WTC11 (cell line): Measurements from ENCODE around the gene JADE2. TPM values are rescaled to one million over a fixed set of nuclear protein-coding genes. Genes with fewer than 3 reads are reported as not detected.

Experiments used
- ATAC-seq: fragments of 200-7000 bp; cut with Tn5 transposase; 2 replicates; pipeline ENCODE4 v1.10.0; 2021; ENCODE audit warnings: mild to moderate bottlenecking, moderate library complexity
- CTCF ChIA-PET: fragments of 300-600 bp; sonication (Branson Sonifier 250); formaldehyde crosslinking; loops from one replicate; lab custom pipeline; 2021; ENCODE audit warnings: antibody characterized with exemption; lab: Charles Lee
- POLR2A ChIA-PET: fragments of 350-600 bp; sonication (Branson Sonifier 250); formaldehyde crosslinking; loops from one replicate; lab custom pipeline; 2021; ENCODE audit warnings: antibody characterized with exemption; lab: Charles Lee
- DNase-seq: peaks from one replicate; pipeline ENCODE4 v3.0.0; 2021; ENCODE audit warnings: low spot score
- H3K27ac Mint-ChIP-seq: 2 replicates; pipeline ENCODE4 v1.8.0; 2021; ENCODE audit warnings: mixed read lengths
- H3K27me3 Mint-ChIP-seq: 2 replicates; pipeline ENCODE4 v1.8.0; 2021; ENCODE audit warnings: low read depth, mild to moderate bottlenecking, moderate library complexity, mixed read lengths
- H3K36me3 Mint-ChIP-seq: 2 replicates; pipeline ENCODE4 v1.8.0; 2021; ENCODE audit warnings: mixed read lengths
- H3K4me1 Mint-ChIP-seq: 2 replicates; pipeline ENCODE4 v1.8.0; 2022; ENCODE audit warnings: mixed read lengths
- H3K4me3 Mint-ChIP-seq: 2 replicates; pipeline ENCODE4 v1.8.0; 2021; ENCODE audit warnings: mild to moderate bottlenecking, moderate library complexity, mixed read lengths
- H3K9me3 Mint-ChIP-seq: 2 replicates; pipeline ENCODE4 v1.8.0; 2021; ENCODE audit warnings: mixed read lengths
- ATF6 ChIP-seq: sonication (generic); formaldehyde crosslinking; IDR thresholded peaks from 2 replicates; pipeline ENCODE4 v1.8.1; 2023; ENCODE audit warnings: mild to moderate bottlenecking, missing genetic modification reagents
- CTCF ChIP-seq: fragments of 200-600 bp; IDR thresholded peaks from 2 replicates; pipeline ENCODE4 v1.8.0; 2022; ENCODE audit warnings: antibody characterized with exemption
- EMX1 ChIP-seq: fragments of 250-450 bp; sonication (Bioruptor Pico); IDR thresholded peaks from 2 replicates; pipeline ENCODE4 v1.8.0; 2021; ENCODE audit warnings: mild to moderate bottlenecking
- ETV6 ChIP-seq: sonication (generic); formaldehyde crosslinking; IDR thresholded peaks from 2 replicates; pipeline ENCODE4 v1.8.1; 2022; ENCODE audit warnings: mild to moderate bottlenecking, missing genetic modification reagents
- FOXP1 ChIP-seq: sonication (generic); formaldehyde crosslinking; IDR thresholded peaks from 2 replicates; pipeline ENCODE4 v1.8.0; 2022; ENCODE audit warnings: missing genetic modification reagents, mild to moderate bottlenecking, moderate library complexity, borderline replicate concordance
- FOXP4 ChIP-seq: sonication (generic); formaldehyde crosslinking; IDR thresholded peaks from 2 replicates; pipeline ENCODE4 v1.8.0; 2022; ENCODE audit warnings: mild to moderate bottlenecking, missing genetic modification reagents
- HMGXB4 ChIP-seq: sonication (generic); formaldehyde crosslinking; IDR thresholded peaks from 2 replicates; pipeline ENCODE4 v1.8.1; 2023; ENCODE audit warnings: mild to moderate bottlenecking, moderate library complexity, missing genetic modification reagents
- IRF2 ChIP-seq: sonication (generic); formaldehyde crosslinking; IDR thresholded peaks from 2 replicates; pipeline ENCODE4 v1.8.0; 2022; ENCODE audit warnings: low read depth, missing genetic modification reagents, borderline replicate concordance
- NFYB ChIP-seq: sonication (generic); formaldehyde crosslinking; conservative IDR thresholded peaks from 2 replicates; pipeline ENCODE4 v1.8.0; 2022; ENCODE audit warnings: low read depth, missing genetic modification reagents
- PRDM15 ChIP-seq: sonication (generic); formaldehyde crosslinking; IDR thresholded peaks from 2 replicates; pipeline ENCODE4 v1.8.0; 2022; ENCODE audit warnings: missing genetic modification reagents
- SMAD4 ChIP-seq: sonication (generic); formaldehyde crosslinking; IDR thresholded peaks from 2 replicates; pipeline ENCODE4 v1.8.0; 2022; ENCODE audit warnings: mild to moderate bottlenecking, missing genetic modification reagents
- STAT6 ChIP-seq: sonication (generic); formaldehyde crosslinking; conservative IDR thresholded peaks from 2 replicates; pipeline ENCODE4 v1.8.1; 2023; ENCODE audit warnings: mild to moderate bottlenecking, low read depth, missing genetic modification reagents, moderate library complexity
- ZNF396 ChIP-seq: fragments of 250-450 bp; sonication (Bioruptor Pico); IDR thresholded peaks from 2 replicates; pipeline ENCODE4 v1.8.0; 2021; ENCODE audit warnings: mild to moderate bottlenecking, moderate library complexity, borderline replicate concordance
- ZNF416 ChIP-seq: fragments of 250-450 bp; sonication (Bioruptor Pico); IDR thresholded peaks from 2 replicates; pipeline ENCODE4 v1.9.0; 2021; ENCODE audit warnings: mild to moderate bottlenecking, inconsistent platforms
- ZSCAN18 ChIP-seq: fragments of 250-450 bp; sonication (Bioruptor Pico); IDR thresholded peaks from 2 replicates; pipeline ENCODE4 v2.1.2; 2022; ENCODE audit warnings: mild to moderate bottlenecking, moderate library complexity
- total RNA-seq: library from RNA; stranded (reverse); gene quantifications from 3 replicates; pipeline ENCODE4 v1.2.3, GENCODE V29; 2021

Gene JADE2
- total RNA-seq, 1 experiment from 2014 or later = 40.8 TPM

- Mint-ChIP-seq H3K27ac (peak overlapping the region; percentile 28; the same call in 1 of the 2 replicates), H3K4me3 (no peak overlapping the region), H3K27me3 (no peaks in the 10 kb centered on the region), H3K36me3 (no peaks in the 10 kb centered on the region), H3K4me1 (peaks cover 61% of the 10 kb centered on the region), H3K9me3 (no peaks in the 10 kb centered on the region)
- no peak for ATAC-seq
- POLR2A ChIA-PET = interaction anchor here (0.9 to 2.2 kb wide), 6 partner anchors 16 to 282 kb away, joined by 3 to 17 read pairs (median 3); partner anchors contain the start of genes JADE2 and PPP2CA
- TF ChIP-seq ZNF416 (CRISPR knock-in tag) (no peak), FOXP4 (CRISPR knock-in tag) (no peak), NFYB (no peak), HMGXB4 (CRISPR knock-in tag) (no peak), ATF6 (CRISPR knock-in tag) (no peak), EMX1 (CRISPR knock-in tag) (no peak), IRF2 (no peak), SMAD4 (CRISPR knock-in tag) (no peak), STAT6 (CRISPR knock-in tag) (no peak), CTCF (no peak), ZSCAN18 (CRISPR knock-in tag) (no peak), ZNF396 (CRISPR knock-in tag) (no peak), PRDM15 (CRISPR knock-in tag) (no peak), FOXP1 (no peak), ETV6 (CRISPR knock-in tag) (no peak)
- CTCF ChIA-PET = interaction anchor here (0.9 to 2.1 kb wide), 3 partner anchors 20 to 96 kb away, joined by 3 to 20 read pairs (median 4); no protein-coding TSS in a partner anchor
- no peak for DNase-seq
Observed at GRCh38 chr5:134507452-134507851, 18.0 kb upstream of the JADE2 start.
